ENCODE results near the gene ZBTB16.

ZBTB16 gene

GRCh38 chr11:114136686-114137640 is 77.5 kb downstream of the ZBTB16 start:
- no peak for ATAC-seq (ENCODE audit: insufficient read depth, low read depth)
- Histone ChIP-seq H3K9ac (ENCODE audit: low read depth, low read length) (no peak overlapping the region), H3K4me3 (ENCODE audit: low read depth in 1 of 2, low read length in 2 of 2) (no peak overlapping the region), H3K9me3 (ENCODE audit: insufficient read depth, low read length, severe bottlenecking) (no peaks in the 10 kb centered on the region), H3K4me2 (ENCODE audit: insufficient read depth, low read length) (no peak overlapping the region), H4K20me1 (ENCODE audit: insufficient read depth, low read length) (peaks cover 4% of the 10 kb centered on the region; the same call in 1 of the 2 replicates), H3K4me1 (ENCODE audit: insufficient read depth, low read length) (no peaks in the 10 kb centered on the region), H3K36me3 (ENCODE audit: insufficient read depth, low read length) (no peaks in the 10 kb centered on the region), H3K27me3 (ENCODE audit: insufficient read depth, low read length, poor library complexity) (peaks cover 5% of the 10 kb centered on the region), H3K79me2 (ENCODE audit: insufficient read depth, low read length) (no peaks in the 10 kb centered on the region), H3K27ac (ENCODE audit: low read length) (no peak overlapping the region), H2AFZ (ENCODE audit: low read depth, low read length) (no peak overlapping the region)
- no peak for TF ChIP-seq CTCF (IDR thresholded peaks at IDR 0.05; ENCODE audit: borderline replicate concordance, extremely low read depth, low read length, poor library complexity, severe bottlenecking)
- no peak for DNase-seq

GRCh38 chr11:114137838-114138237 is 78.3 kb downstream of the ZBTB16 start:
- H3K36me3 ChIP-seq (ENCODE audit: insufficient read depth, low read length), result no peaks in the 10 kb centered on the region
- H3K4me3 ChIP-seq (ENCODE audit: low read depth in 1 of 2, low read length in 2 of 2), result no peak overlapping the region
- TF ChIP-seq CTCF (IDR thresholded peaks at IDR 0.05; ENCODE audit: borderline replicate concordance, extremely low read depth, low read length, poor library complexity, severe bottlenecking), result no peak
- TF ChIP-seq EZH2 (IDR thresholded peaks at IDR 0.05; ENCODE audit: borderline replicate concordance, low read depth, low read length, severe bottlenecking), result no peak
- no peaks in the 10 kb centered on the region for H3K79me2 ChIP-seq (ENCODE audit: insufficient read depth, low read length)
- no peak for ATAC-seq (ENCODE audit: insufficient read depth, low read depth)
- H3K4me2 ChIP-seq (ENCODE audit: insufficient read depth, low read length), result no peak overlapping the region
- H4K20me1 ChIP-seq (ENCODE audit: insufficient read depth, low read length), result peaks cover 4% of the 10 kb centered on the region; the same call in 1 of the 2 replicates
- H3K4me1 ChIP-seq (ENCODE audit: insufficient read depth, low read length), result no peaks in the 10 kb centered on the region
- no peak overlapping the region for H3K9ac ChIP-seq (ENCODE audit: low read depth, low read length)
- peaks cover 5% of the 10 kb centered on the region for H3K27me3 ChIP-seq (ENCODE audit: insufficient read depth, low read length, poor library complexity)
- H3K9me3 ChIP-seq (ENCODE audit: insufficient read depth, low read length, severe bottlenecking), result no peaks in the 10 kb centered on the region
- no peak for DNase-seq
- no peak overlapping the region for H3K27ac ChIP-seq (ENCODE audit: low read length)
- H2AFZ ChIP-seq (ENCODE audit: low read depth, low read length), result no peak overlapping the region

GRCh38 chr11:114138411-114138810 is 78.9 kb downstream of the ZBTB16 start:
- H3K27ac ChIP-seq (ENCODE audit: low read length), result no peak overlapping the region
- H3K4me2 ChIP-seq (ENCODE audit: insufficient read depth, low read length), result no peak overlapping the region
- peaks cover 8% of the 10 kb centered on the region for H3K27me3 ChIP-seq (ENCODE audit: insufficient read depth, low read length, poor library complexity)
- H3K4me1 ChIP-seq (ENCODE audit: insufficient read depth, low read length), result no peaks in the 10 kb centered on the region
- no peak for TF ChIP-seq EZH2 (IDR thresholded peaks at IDR 0.05; ENCODE audit: borderline replicate concordance, low read depth, low read length, severe bottlenecking)
- no peak for TF ChIP-seq CTCF (IDR thresholded peaks at IDR 0.05; ENCODE audit: borderline replicate concordance, extremely low read depth, low read length, poor library complexity, severe bottlenecking)
- no peak overlapping the region for H2AFZ ChIP-seq (ENCODE audit: low read depth, low read length)
- H3K9ac ChIP-seq (ENCODE audit: low read depth, low read length), result no peak overlapping the region
- peaks cover 4% of the 10 kb centered on the region; the same call in 1 of the 2 replicates for H4K20me1 ChIP-seq (ENCODE audit: insufficient read depth, low read length)
- H3K36me3 ChIP-seq (ENCODE audit: insufficient read depth, low read length), result no peaks in the 10 kb centered on the region
- DNase-seq (no peak), ATAC-seq (ENCODE audit: insufficient read depth, low read depth) (no peak)
- H3K9me3 ChIP-seq (ENCODE audit: insufficient read depth, low read length, severe bottlenecking), result no peaks in the 10 kb centered on the region
- H3K4me3 ChIP-seq (ENCODE audit: low read depth in 1 of 2, low read length in 2 of 2), result no peak overlapping the region
- H3K79me2 ChIP-seq (ENCODE audit: insufficient read depth, low read length), result no peaks in the 10 kb centered on the region

All from DND-41 (cell line).